GM18861 (cell line): Measurements from ENCODE around the gene SNAP47.

Experiments
- ATAC-seq: cut with Tn5 transposase; IDR thresholded peaks from one replicate; pipeline ENCODE4 v1.9.1; 2021; ENCODE audit not compliant: unreplicated experiment

SNAP47 gene

GRCh38 chr1:227731696-227732585 lies 3.3 kb upstream of the SNAP47 start:
- ATAC-seq, result no peak

- no peak for ATAC-seq
Observed at GRCh38 chr1:227732586-227733308, 2.5 kb upstream of the SNAP47 start.

- no peak for ATAC-seq
Observed at GRCh38 chr1:227733309-227733705, 1.9 kb upstream of the SNAP47 start.

- no peak for ATAC-seq
Observed at GRCh38 chr1:227733751-227734545, 1.3 kb upstream of the SNAP47 start.

GRCh38 chr1:227734546-227734855 lies 734 bp upstream of the SNAP47 start:
- no peak for ATAC-seq

GRCh38 chr1:227735539-227736285 lies 477 bp downstream of the SNAP47 start:
- ATAC-seq, result no peak

GRCh38 chr1:227736814-227737432 lies 1.7 kb downstream of the SNAP47 start:
- no peak for ATAC-seq

- no peak for ATAC-seq
Observed at GRCh38 chr1:227738820-227739219, 3.6 kb downstream of the SNAP47 start.

- ATAC-seq, result no peak
Observed at GRCh38 chr1:227739636-227740035, 4.4 kb downstream of the SNAP47 start.

GRCh38 chr1:227740401-227740960 lies 5.2 kb downstream of the SNAP47 start:
- no peak for ATAC-seq

- ATAC-seq, result no peak
Observed at GRCh38 chr1:227741166-227741870, 6.1 kb downstream of the SNAP47 start.

- no peak for ATAC-seq
Observed at GRCh38 chr1:227742738-227743715, 7.8 kb downstream of the SNAP47 start.

- ATAC-seq, result no peak
Observed at GRCh38 chr1:227744668-227745067, 9.4 kb downstream of the SNAP47 start.

GRCh38 chr1:227745568-227746265 lies 10.5 kb downstream of the SNAP47 start:
- ATAC-seq, result no peak

- no peak for ATAC-seq
Observed at GRCh38 chr1:227746676-227747075, 11.4 kb downstream of the SNAP47 start.

- ATAC-seq, result no peak
Observed at GRCh38 chr1:227747382-227747781, 12.1 kb downstream of the SNAP47 start.

- ATAC-seq, result no peak
Observed at GRCh38 chr1:227747948-227748495, 12.8 kb downstream of the SNAP47 start.
